ENCODE results near the gene DENND6A. TPM values are rescaled to one million over a fixed set of nuclear protein-coding genes. Genes with fewer than 3 reads are reported as not detected.

Gene DENND6A
- total RNA-seq (2022; extraction: Qiagen RNA extraction), result 6.5 to 8.6 TPM (median 7.6 TPM) in 5 replicates

DNA sequence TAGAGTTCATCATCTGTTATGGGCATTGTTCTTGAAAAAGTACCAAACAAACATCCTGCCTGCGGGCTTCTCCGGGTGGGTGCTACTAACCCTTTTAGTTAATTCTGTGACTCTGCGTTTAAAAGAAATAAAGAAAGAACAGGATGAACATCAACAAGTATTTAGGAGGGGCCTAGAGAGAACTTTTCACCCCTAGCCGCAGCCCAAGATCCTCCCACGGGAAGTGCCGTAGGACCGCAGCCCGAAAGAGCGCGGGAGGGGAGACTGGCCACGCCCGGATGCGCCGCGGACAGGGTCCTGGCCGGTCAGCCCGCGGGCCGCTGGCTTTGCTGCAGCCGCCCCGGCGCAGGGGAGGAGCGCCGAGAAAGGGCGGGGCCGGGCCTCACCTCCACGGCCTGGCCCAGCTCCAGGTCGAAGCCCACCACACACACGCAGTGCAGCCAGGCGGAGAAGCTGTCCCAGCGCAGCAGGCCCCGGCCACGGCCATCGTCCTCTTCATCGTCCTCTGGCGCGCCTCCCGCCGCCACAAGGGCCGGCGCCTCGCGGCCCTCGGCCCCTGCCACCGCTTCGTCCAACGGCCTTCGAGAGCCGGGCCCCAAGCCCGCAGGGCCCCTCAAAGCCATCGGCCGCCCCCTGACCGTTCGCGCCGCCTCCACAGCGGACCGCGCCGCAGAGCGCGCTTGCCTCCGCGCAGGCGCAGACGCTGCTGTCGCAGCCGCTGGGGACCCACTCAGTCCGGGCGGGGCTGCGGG is at the start of gene DENND6A:
TSS of gene DENND6A (minus strand) at position 682 of the 752 bp plus-strand sequence. CDS start at position 623, 59 bp downstream.

DNA sequence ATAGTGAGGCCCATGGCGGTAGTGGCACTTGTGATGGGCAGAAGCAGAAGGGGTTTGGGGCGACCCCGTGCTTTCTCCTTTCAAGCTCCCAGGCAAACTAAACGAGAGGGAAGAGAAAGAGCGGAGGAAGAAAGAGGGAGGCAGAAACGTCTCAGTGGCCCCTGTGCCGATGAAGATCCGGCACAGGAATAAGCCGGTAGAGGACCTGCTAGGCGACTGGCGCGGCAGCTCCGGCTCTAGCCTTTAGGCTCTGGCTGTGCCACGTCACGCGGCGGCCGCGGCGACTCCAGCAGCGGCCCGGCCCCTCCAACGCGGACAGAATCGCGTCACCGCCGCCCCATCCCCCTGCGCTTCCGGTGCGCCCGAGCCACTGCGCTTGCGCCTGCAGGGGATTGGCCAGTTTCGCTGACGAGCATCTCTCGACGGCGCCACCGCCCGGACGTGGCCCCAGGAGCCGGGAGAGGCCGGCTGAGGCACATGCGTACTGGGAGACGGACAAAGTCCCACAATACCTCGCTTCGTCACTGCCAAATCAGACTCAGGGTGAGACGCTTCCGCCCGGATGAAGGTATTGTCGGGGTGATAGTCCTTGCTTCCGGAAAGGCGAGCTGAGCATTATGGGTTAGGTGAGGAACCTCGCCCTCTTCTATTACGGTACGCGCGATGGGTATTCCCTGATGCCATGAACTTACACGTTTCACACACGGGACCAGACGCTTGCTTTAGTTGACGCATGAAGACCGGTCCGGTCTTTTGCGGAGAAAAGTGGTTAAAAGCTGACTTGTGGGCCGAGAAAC is 95.6 kb downstream of the DENND6A start, which contains the start of gene ARF4:
TSS of gene ARF4 (minus strand) at position 218 of the 797 bp plus-strand sequence. CDS start at position 14, 204 bp downstream.

Other genes with a start within 250 kb of the DENND6A start
- 0.01 to 0.10 TPM (median 0.05 TPM) in 5 replicates for gene DNAH12, start 148.7 kb downstream of the DENND6A start, total RNA-seq (2022; extraction: Qiagen RNA extraction)
- gene PDE12, start 136.8 kb downstream of the DENND6A start, total RNA-seq (2022; extraction: Qiagen RNA extraction), result 13.6 to 17.8 TPM (median 16.0 TPM) in 5 replicates
- gene ARF4, start 95.7 kb downstream of the DENND6A start, total RNA-seq (2022; extraction: Qiagen RNA extraction), result 149 to 179 TPM (median 160 TPM) in 5 replicates
- gene SLMAP, start 63.2 kb upstream of the DENND6A start, total RNA-seq (2022; extraction: Qiagen RNA extraction), result 18.8 to 23.6 TPM (median 21.6 TPM) in 5 replicates

All from A549 treated with Hydrocortisone at 1 μM for 4 hours (cell line).